Left lung (tissue), 10 donors: ENCODE data around the gene WDR36. TPM values are rescaled to one million over a fixed set of nuclear protein-coding genes. Genes with fewer than 3 reads are reported as not detected.

Experiments used
- ATAC-seq: fragments of 200-7000 bp; cut with Tn5 transposase; one replicate; pipeline ENCODE4 v1.9.1; 2020; ENCODE audit warnings: moderate library complexity
- DNase-seq, 4 donors: peaks; one replicate each; pipeline ENCODE4 v3.0.0-alpha.2; 2013 to 2020
- H3K27ac ChIP-seq, 2 donors: fragments of 200-600 bp; sonication (generic) in 1 of 2; one replicate each; pipeline versions ENCODE4 v1.5.0 to v1.8.0; 2020 to 2021
- H3K27me3 ChIP-seq, 2 donors: fragments of 200-600 bp; sonication (generic) in 1 of 2; one replicate each; pipeline versions ENCODE4 v1.5.0 to v1.8.0; 2020 to 2021
- H3K36me3 ChIP-seq, 2 donors: fragments of 200-600 bp; sonication (generic) in 1 of 2; one replicate each; pipeline versions ENCODE4 v1.5.0 to v1.8.0; 2020 to 2021
- H3K4me1 ChIP-seq, 2 donors: fragments of 200-600 bp; one replicate each; pipeline ENCODE4 v1.8.0; 2021
- H3K4me3 ChIP-seq, 2 donors: fragments of 200-600 bp; sonication (generic) in 1 of 2; one replicate each; pipeline versions ENCODE4 v1.5.0 to v1.8.0; 2020 to 2021; ENCODE audit warnings: mild to moderate bottlenecking in 1 of 2
- H3K9me3 ChIP-seq, 2 donors: fragments of 200-600 bp; sonication (generic) in 1 of 2; one replicate each; pipeline versions ENCODE4 v1.5.0 to v1.8.0; 2020 to 2021
- CTCF ChIP-seq, 2 donors: fragments of 200-600 bp; sonication (generic) in 1 of 2; IDR thresholded peaks; one replicate each; pipeline versions ENCODE4 v1.5.0 to v1.8.0; 2021; ENCODE audit warnings: antibody characterized with exemption in 2 of 2
- intact Hi-C, 2 donors: fragments of 100-400 bp; cut with DNase I; formaldehyde crosslinking; loops; one replicate each; pipeline versions ENCODE4 v1.11.2 to v1.14.2; 2022
- polyA plus RNA-seq, 6 donors: library from polyadenylated mRNA; unstranded; fragments of 120-200 nt; gene quantifications; one replicate each; pipeline ENCODE4 v1.2.1, GENCODE V29; 2013; ENCODE audit not compliant: insufficient read length in 6 of 6
- total RNA-seq, 2 donors: library from RNA; stranded (reverse); fragmentation: NEBNext Ultra II Directional; extraction: Animal tissue kit (Norgen Biotek cat#: 25700); gene quantifications; one replicate each; pipeline ENCODE4 v1.2.1, GENCODE V29; 2021
- donor health status: DM: no; HTN: yes; CAD: no.
- donor health status: DM: no; HTN: no; CAD: no.

Gene WDR36
- total and polyA plus RNA-seq, 8 donors = 23.1 to 37.9 (median 33.2) TPM

- Histone ChIP-seq H3K27ac (no peak overlapping the region), H3K36me3 (no peaks in the 10 kb centered on the region), H3K27me3 (peaks cover 22 to 76% of the 10 kb centered on the region in 2 donors), H3K4me3 (no peak overlapping the region), H3K4me1 (peaks cover 0 to 27% of the 10 kb centered on the region in 2 donors), H3K9me3 (no peaks in the 10 kb centered on the region)
- TF ChIP-seq CTCF (IDR thresholded peaks at IDR 0.05) = no peak
- DNase-seq (peak in 2 of 4 donors; percentile 47 to 83), ATAC-seq (peak; percentile 59)
- intact Hi-C loops = no loop called here
Measured at GRCh38 chr5:111070272-111071134, 21.6 kb upstream of the WDR36 start.

DNA sequence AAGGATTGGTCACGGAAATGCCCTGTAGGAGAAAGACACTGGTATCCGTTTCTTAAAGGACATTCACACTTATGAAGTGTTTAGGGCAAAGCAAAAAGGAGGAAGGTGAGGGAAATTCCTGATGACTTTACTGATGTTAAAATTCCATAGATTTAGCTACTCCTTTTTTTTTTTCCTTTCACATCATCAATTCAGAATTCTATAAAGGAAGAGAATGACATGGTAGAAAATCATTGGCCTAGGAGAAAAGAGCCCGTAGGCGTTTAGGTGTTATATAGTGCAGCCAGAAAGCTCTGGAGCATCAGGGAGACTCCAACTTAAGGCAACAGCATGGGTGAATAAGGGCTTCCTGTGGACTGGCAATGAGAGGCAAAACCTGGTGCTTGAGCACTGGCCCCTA is 20.7 kb upstream of the WDR36 start, which contains the start of gene TSLP:
TSS of gene TSLP (plus strand) at position 301 of the 400 bp plus-strand sequence. CDS start 178 bp downstream, outside the sequence.
- intact Hi-C loops = no loop called here
- DNase-seq = no peak
- H3K4me1 ChIP-seq = peaks cover 0 to 36% of the 10 kb centered on the region in 2 donors
- no peak within 1 kb of the TSS for H3K27ac ChIP-seq
- peaks cover 22 to 74% of the 10 kb centered on the region in 2 donors for H3K27me3 ChIP-seq
- H3K9me3 ChIP-seq = no peaks in the 10 kb centered on the region
- no peaks in the 10 kb centered on the region for H3K36me3 ChIP-seq
- no peak for ATAC-seq
- no peak for TF ChIP-seq CTCF (IDR thresholded peaks at IDR 0.05)
- H3K4me3 ChIP-seq = no peak within 1 kb of the TSS

DNA sequence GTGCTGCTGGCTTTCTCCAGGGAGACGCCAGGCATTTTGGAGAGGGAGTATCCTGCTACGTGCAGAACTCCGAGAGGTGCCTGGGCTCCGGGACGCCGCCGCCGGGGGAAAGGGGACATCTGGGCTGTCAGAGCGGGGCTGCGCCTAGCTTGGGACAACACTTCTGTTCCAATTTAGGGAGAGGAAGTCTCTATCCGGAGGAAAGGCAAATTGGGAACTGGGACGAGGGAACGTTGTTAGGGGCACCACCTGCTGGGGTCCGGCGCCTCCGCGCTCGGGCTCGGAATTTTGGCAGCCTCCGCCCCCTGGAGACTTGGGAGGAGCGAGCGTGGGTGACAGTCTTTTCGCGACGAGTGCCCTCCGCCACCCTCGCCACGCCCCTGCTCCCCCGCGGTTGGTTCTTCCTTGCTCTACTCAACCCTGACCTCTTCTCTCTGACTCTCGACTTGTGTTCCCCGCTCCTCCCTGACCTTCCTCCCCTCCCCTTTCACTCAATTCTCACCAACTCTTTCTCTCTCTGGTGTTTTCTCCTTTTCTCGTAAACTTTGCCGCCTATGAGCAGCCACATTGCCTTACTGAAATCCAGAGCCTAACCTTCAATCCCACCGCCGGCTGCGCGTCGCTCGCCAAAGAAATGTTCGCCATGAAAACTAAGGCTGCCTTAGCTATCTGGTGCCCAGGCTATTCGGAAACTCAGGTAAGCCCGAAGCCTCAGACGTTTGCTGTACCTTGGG is 19.0 kb upstream of the WDR36 start:
- Histone ChIP-seq H3K9me3 (no peaks in the 10 kb centered on the region), H3K36me3 (no peaks in the 10 kb centered on the region), H3K27me3 (peaks cover 21 to 60% of the 10 kb centered on the region in 2 donors), H3K27ac (peak overlapping the region in 1 of 2 donors; percentile 33), H3K4me1 (peaks cover 0 to 36% of the 10 kb centered on the region in 2 donors), H3K4me3 (peak overlapping the region; percentile 50 to 51)
- DNase-seq (peak in 2 of 4 donors; percentile 64 to 88), ATAC-seq (peak; percentile 83)
- intact Hi-C loops = no loop called here
- no peak for TF ChIP-seq CTCF (IDR thresholded peaks at IDR 0.05)

GRCh38 chr5:111074244-111074643 is 17.9 kb upstream of the WDR36 start:
- intact Hi-C loops = no loop called here
- ATAC-seq = no peak

More at GRCh38 chr5:111074244-111074643, 17.9 kb upstream of the WDR36 start:
- Histone ChIP-seq H3K4me1 (peaks cover 0 to 40% of the 10 kb centered on the region in 2 donors), H3K27me3 (peaks cover 10 to 49% of the 10 kb centered on the region in 2 donors), H3K27ac (no peak overlapping the region), H3K9me3 (no peaks in the 10 kb centered on the region), H3K36me3 (no peaks in the 10 kb centered on the region), H3K4me3 (peak overlapping the region in 1 of 2 donors; percentile 51)
- no peak for TF ChIP-seq CTCF (IDR thresholded peaks at IDR 0.05)
- no peak for DNase-seq
